GM20000 (cell line): ENCODE results near the gene PIAS1.

Experiments used
- DNase-seq: peaks from one replicate; pipeline ENCODE4 v3.0.0; 2012; ENCODE audit warnings: low spot score
- CTCF ChIP-seq: IDR thresholded peaks from 2 replicates; pipeline ENCODE4 v1.5.1; 2012; ENCODE audit warnings: mild to moderate bottlenecking, control low read depth; ENCODE audit errors: extremely low read depth, missing control alignments

PIAS1 gene

GRCh38 chr15:68113751-68114150, 59.6 kb downstream of the PIAS1 start:
- no peak for DNase-seq
- TF ChIP-seq CTCF: no peak

GRCh38 chr15:68114356-68114755, 60.2 kb downstream of the PIAS1 start:
- peak; percentile 15 for DNase-seq
- no peak for TF ChIP-seq CTCF

- no peak for TF ChIP-seq CTCF
- no peak for DNase-seq
Measured at GRCh38 chr15:68114840-68115239, 60.7 kb downstream of the PIAS1 start.

GRCh38 chr15:68124700-68125099, 70.6 kb downstream of the PIAS1 start:
- DNase-seq: no peak
- TF ChIP-seq CTCF: no peak

- DNase-seq: no peak
- TF ChIP-seq CTCF: no peak
Measured at GRCh38 chr15:68126396-68126795, 72.3 kb downstream of the PIAS1 start.

- no peak for TF ChIP-seq CTCF
- no peak for DNase-seq
Measured at GRCh38 chr15:68129072-68129471, 75.0 kb downstream of the PIAS1 start.

GRCh38 chr15:68130851-68131250, 76.7 kb downstream of the PIAS1 start:
- no peak for DNase-seq
- no peak for TF ChIP-seq CTCF
